GM06990 (cell line): Measurements from ENCODE around the gene FGF19.

Experiments used
- DNase-seq: peaks from one replicate; pipeline ENCODE4 v3.0.0-alpha.2; 2011; ENCODE audit not compliant: insufficient read length; ENCODE audit errors: extremely low read depth
- H3K27me3 ChIP-seq: replicated peaks from 2 replicates; pipeline ENCODE4 v1.6.0; 2011; ENCODE audit warnings: low read length; ENCODE audit not compliant: control insufficient read depth, insufficient read depth
- H3K36me3 ChIP-seq: 2 replicates; pipeline ENCODE4 v1.5.1; 2011; ENCODE audit warnings: low read length; ENCODE audit not compliant: control insufficient read depth, insufficient read depth
- H3K4me3 ChIP-seq: replicated peaks from 2 replicates; pipeline ENCODE4 v1.5.1; 2011; ENCODE audit warnings: low read depth, mild to moderate bottlenecking, control low read depth, low read length
- CTCF ChIP-seq: IDR thresholded peaks from 2 replicates; pipeline ENCODE4 v1.5.1; 2011; ENCODE audit warnings: low read length, control low read depth, mild to moderate bottlenecking, inconsistent platforms; ENCODE audit not compliant: insufficient read depth, poor library complexity, severe bottlenecking

The FGF19 gene

GRCh38 chr11:69649576-69649900, 54.3 kb downstream of the FGF19 start:
- Histone ChIP-seq H3K36me3 (no peaks in the 10 kb centered on the region), H3K27me3 (no peaks in the 10 kb centered on the region)

GRCh38 chr11:69648679-69649575, 54.9 kb downstream of the FGF19 start:
- no peak for TF ChIP-seq CTCF
- Histone ChIP-seq H3K36me3 (no peaks in the 10 kb centered on the region), H3K4me3 (no peak overlapping the region), H3K27me3 (no peaks in the 10 kb centered on the region)
- no peak for DNase-seq

More at GRCh38 chr11:69649576-69649900, 54.3 kb downstream of the FGF19 start:
- TF ChIP-seq CTCF = no peak
- DNase-seq = no peak
- no peak overlapping the region for H3K4me3 ChIP-seq
